Measurements from ENCODE around the gene PRKD3.

DNA sequence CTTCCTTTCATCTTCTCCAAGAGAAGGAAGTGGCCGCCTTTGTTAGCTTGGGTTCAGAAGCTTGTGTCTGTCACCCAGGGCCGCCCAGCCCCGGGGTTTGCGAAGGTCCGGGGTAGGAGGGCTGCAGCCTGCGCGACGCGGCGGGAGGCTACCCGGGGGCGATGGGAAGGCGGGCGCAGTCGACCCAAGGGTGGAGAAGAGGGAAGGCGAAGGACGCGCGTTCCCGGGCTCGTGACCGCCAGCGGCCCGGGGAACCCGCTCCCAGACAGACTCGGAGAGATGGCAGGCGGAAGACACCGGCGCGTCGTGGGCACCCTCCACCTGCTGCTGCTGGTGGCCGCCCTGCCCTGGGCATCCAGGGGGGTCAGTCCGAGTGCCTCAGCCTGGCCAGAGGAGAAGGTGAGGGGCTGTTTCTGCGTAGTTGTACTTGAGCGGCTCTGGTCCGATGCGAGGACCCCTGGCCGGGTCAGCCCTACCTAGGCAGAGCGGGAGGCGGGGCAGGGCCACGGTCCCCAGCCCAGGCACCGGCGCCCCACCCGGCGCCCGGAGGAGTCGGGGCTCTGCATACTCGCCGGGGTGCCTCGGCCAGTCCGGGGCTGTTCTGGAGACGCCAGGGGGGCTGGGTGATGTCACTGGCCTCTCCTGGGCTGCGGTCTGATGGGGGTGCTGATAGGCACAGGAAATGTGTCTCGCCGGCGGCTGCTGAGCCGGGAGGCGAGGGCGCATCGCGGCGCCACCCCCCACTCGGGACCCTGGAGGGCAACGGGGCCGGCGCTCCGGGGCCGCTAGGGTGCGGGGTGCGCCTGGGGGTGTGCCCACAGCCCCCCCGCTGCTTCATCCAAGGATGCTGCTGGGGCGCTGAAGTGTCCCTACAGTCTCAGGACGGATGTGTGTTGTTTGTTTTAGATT is 20.1 kb upstream of the PRKD3 start, which contains the start of gene QPCT:
- TF ChIP-seq, protein P1, sequence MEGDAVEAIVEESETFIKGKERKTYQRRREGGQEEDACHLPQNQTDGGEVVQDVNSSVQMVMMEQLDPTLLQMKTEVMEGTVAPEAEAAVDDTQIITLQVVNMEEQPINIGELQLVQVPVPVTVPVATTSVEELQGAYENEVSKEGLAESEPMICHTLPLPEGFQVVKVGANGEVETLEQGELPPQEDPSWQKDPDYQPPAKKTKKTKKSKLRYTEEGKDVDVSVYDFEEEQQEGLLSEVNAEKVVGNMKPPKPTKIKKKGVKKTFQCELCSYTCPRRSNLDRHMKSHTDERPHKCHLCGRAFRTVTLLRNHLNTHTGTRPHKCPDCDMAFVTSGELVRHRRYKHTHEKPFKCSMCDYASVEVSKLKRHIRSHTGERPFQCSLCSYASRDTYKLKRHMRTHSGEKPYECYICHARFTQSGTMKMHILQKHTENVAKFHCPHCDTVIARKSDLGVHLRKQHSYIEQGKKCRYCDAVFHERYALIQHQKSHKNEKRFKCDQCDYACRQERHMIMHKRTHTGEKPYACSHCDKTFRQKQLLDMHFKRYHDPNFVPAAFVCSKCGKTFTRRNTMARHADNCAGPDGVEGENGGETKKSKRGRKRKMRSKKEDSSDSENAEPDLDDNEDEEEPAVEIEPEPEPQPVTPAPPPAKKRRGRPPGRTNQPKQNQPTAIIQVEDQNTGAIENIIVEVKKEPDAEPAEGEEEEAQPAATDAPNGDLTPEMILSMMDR (conservative IDR thresholded peaks at IDR 0.05 in 1 of 2, IDR thresholded peaks at IDR 0.05 in 1 of 2; ENCODE audit: extremely low read depth in 1 of 2, insufficient read depth in 1 of 2, low read depth in 1 of 2, low read length in 2 of 2), result no peak
- no peak for TF ChIP-seq EZH2 (IDR thresholded peaks at IDR 0.05; ENCODE audit: borderline replicate concordance, low read length)
